ENCODE measurements around the gene TBC1D14.

TBC1D14 gene

DNA sequence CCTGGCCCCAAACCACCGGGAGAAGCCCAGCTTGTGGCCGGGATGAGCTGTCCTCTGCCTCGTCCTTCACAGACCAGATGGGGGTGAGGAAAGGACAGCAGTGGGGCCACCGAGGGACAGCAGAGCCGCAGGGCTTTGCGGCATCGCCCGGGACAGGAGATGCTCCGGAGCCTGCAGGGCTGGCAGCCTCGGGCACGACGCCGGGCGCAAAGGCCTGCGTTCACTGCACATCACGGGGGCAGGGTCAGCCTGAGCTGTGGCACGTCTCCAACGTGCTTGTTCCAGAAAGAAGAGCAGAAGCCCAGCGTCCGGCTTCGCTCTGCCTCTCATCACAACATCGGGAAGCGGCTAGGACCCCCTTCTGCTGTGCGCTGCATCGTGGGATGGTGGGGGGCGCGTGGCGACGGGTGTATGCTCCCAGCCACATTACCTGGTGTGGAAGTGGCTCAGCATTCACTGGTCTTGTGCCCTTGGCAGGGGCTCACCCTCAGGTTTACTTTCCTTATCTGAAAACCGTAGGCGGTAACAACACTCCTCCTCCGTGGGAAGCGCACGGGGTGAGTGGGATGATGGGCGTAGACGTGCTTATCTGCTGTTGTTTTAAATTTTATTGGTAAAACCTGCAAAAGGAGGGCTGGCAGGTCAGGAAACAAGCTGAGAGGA, 141.0 kb downstream of the TBC1D14 start:
- Histone ChIP-seq H3K36me3 (replicated peaks) (peaks cover 32% of the 10 kb centered on the region), H3K9me3 (no peaks in the 10 kb centered on the region), H3K4me1 (no peaks in the 10 kb centered on the region), H3K4me3 (no peak overlapping the region), H3K27me3 (ENCODE audit: low read depth) (no peaks in the 10 kb centered on the region)
- DNase-seq (ENCODE audit: low spot score in 2 of 2), result no peak
- in situ Hi-C loops (cut with MboI; ENCODE audit: low sequenced_read_pairs), result no loop called here

DNA sequence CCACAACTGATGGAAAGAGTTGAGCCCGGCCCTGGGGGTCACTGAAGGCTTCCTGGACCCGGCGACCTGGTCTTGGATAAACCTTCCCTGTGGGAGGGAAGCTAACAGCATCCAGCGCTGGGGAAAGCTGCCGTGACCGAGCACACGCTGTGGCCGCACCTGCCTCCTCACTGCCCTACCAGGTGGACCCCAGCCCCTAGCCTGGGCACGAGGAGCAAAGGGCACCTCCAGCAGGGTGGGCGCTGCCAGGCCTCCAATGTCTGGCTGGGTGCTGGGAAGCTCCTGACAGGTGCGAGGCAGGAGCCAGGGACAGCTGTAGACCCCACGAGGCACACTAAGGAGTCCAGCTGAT, 141.5 kb downstream of the TBC1D14 start:
- in situ Hi-C loops (cut with MboI; ENCODE audit: low sequenced_read_pairs), result no loop called here
- Histone ChIP-seq H3K27me3 (ENCODE audit: low read depth) (no peaks in the 10 kb centered on the region), H3K4me1 (no peaks in the 10 kb centered on the region), H3K9me3 (no peaks in the 10 kb centered on the region), H3K36me3 (replicated peaks) (peaks cover 34% of the 10 kb centered on the region), H3K4me3 (no peak overlapping the region)
- DNase-seq (ENCODE audit: low spot score in 2 of 2), result no peak

DNA sequence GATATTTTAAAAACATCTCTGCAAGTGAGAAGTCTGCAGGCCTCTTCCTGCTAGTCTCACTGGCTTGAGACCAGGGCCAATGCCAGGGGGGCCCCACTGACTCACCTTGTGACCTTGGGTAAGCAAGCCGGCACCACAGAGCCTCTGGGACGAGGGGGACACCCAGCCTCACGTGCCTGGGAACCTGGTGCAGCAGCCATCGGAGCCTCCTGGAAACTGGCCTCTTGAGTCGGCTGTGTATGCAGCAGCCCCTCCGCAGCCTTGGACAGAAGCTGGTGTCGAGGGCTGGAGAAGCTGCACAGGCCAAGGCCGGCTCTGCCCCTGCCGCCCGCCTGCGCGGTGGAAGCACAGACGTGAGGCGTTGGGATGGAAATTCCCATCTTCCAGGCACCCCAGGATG, 142.3 kb downstream of the TBC1D14 start:
- no peaks in the 10 kb centered on the region for H3K9me3 ChIP-seq
- in situ Hi-C loops (cut with MboI; ENCODE audit: low sequenced_read_pairs), result no loop called here
- H3K36me3 ChIP-seq (replicated peaks), result peaks cover 41% of the 10 kb centered on the region
- H3K4me1 ChIP-seq, result no peaks in the 10 kb centered on the region
- no peaks in the 10 kb centered on the region for H3K27me3 ChIP-seq (ENCODE audit: low read depth)
- no peak for DNase-seq (ENCODE audit: low spot score in 2 of 2)
- H3K4me3 ChIP-seq, result no peak overlapping the region

DNA sequence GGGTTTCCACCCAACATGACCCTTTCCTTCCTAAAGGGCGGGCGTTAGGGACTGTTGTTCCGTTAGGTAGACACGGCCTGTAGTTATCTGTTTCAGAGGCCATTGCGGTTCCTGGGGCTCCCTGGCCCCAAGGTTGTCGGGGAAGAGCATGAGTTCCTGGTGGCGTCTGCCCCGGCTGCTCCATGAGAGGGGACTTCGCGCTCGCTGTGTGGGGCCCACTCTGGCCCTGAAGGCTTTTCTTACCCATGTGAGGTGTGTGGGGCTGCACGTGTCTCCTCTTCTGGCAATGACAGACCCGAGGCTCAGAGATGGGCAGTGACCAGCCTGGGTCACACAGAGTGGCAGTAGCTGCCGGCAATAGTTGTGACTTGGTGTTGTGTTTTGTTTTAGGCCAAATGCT, 142.7 kb downstream of the TBC1D14 start:
- H3K4me3 ChIP-seq, result no peak overlapping the region
- in situ Hi-C loops (cut with MboI; ENCODE audit: low sequenced_read_pairs), result no loop called here
- no peaks in the 10 kb centered on the region for H3K9me3 ChIP-seq
- H3K36me3 ChIP-seq (replicated peaks), result peaks cover 38% of the 10 kb centered on the region
- H3K4me1 ChIP-seq, result no peaks in the 10 kb centered on the region
- no peak for DNase-seq (ENCODE audit: low spot score in 2 of 2)
- H3K27me3 ChIP-seq (ENCODE audit: low read depth), result no peaks in the 10 kb centered on the region

DNA sequence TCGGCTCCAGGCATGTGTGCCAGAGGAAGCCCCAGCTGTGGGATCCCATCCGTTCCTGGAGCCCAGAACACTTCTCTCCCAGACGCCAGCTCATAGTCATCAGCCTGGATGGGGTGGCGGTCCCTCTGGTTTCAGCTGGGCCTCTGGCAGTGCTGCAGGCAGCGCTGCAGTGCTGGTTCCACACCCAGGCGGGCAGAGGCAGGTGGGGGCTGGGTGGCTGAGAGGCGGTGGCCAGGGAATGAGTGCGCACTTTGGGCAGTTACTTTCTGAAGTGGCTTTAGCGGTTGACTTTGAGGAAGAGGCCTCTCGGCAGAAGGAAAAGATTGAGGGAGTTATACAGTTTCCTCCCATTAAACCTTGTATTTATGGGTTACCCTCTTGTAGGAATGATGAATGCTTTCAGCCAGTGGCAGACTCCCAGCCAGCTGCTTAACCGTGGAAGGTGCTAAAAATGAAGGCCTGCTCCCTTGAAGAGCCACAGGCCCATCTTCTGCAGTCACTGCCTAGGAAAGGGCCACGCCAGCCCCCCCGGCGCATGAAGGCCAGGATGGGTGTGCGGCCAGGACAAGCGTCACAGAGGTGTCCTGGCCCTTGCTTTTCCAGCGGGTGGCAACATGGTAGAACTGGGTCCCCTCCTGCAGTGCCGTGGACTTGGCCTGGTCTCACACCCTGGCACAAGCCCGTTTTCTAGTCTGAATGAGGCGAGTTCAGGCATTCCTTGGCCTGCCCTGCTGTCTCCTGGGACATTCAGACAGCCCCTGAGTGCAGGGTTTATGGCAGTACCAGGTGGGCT, 143.5 kb downstream of the TBC1D14 start:
- in situ Hi-C loops (cut with MboI; ENCODE audit: low sequenced_read_pairs), result no loop called here
- H3K4me3 ChIP-seq, result no peak overlapping the region
- H3K27me3 ChIP-seq (ENCODE audit: low read depth), result no peaks in the 10 kb centered on the region
- no peaks in the 10 kb centered on the region for H3K4me1 ChIP-seq
- no peaks in the 10 kb centered on the region for H3K9me3 ChIP-seq
- peaks cover 39% of the 10 kb centered on the region for H3K36me3 ChIP-seq (replicated peaks)
- DNase-seq (ENCODE audit: low spot score in 2 of 2), result no peak

DNA sequence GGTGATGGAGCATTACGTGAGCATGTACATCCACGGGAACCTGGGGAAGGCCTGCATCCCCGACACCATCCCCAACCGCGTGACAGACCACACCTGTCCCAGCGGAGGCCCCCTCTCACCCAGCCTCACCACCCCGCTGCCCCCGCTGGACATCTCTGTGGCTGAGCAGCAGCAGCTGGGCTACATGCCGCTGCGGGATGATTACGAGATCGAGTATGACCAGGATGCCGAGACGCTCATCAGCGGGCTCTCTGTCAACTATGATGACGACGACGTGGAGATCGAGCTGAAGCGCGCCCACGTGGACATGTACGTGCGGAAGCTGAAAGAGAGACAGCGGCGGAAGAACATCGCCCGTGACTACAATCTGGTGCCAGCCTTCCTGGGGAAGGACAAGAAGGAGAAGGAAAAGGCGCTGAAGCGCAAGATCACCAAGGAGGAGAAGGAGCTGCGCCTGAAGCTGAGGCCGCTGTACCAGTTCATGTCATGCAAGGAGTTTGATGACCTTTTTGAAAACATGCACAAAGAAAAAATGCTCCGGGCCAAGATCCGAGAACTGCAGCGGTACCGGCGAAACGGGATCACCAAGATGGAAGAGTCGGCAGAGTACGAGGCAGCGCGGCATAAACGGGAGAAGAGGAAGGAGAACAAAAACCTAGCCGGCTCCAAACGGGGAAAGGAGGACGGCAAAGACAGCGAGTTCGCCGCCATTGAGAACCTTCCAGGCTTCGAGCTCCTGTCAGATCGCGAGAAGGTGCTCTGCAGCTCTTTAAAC, 144.7 kb downstream of the TBC1D14 start:
- no peaks in the 10 kb centered on the region for H3K27me3 ChIP-seq (ENCODE audit: low read depth)
- H3K4me1 ChIP-seq, result no peaks in the 10 kb centered on the region
- in situ Hi-C loops (cut with MboI; ENCODE audit: low sequenced_read_pairs), result no loop called here
- no peak overlapping the region for H3K4me3 ChIP-seq
- DNase-seq (ENCODE audit: low spot score in 2 of 2), result no peak
- peaks cover 50% of the 10 kb centered on the region for H3K36me3 ChIP-seq (replicated peaks)
- H3K9me3 ChIP-seq, result no peaks in the 10 kb centered on the region

DNA sequence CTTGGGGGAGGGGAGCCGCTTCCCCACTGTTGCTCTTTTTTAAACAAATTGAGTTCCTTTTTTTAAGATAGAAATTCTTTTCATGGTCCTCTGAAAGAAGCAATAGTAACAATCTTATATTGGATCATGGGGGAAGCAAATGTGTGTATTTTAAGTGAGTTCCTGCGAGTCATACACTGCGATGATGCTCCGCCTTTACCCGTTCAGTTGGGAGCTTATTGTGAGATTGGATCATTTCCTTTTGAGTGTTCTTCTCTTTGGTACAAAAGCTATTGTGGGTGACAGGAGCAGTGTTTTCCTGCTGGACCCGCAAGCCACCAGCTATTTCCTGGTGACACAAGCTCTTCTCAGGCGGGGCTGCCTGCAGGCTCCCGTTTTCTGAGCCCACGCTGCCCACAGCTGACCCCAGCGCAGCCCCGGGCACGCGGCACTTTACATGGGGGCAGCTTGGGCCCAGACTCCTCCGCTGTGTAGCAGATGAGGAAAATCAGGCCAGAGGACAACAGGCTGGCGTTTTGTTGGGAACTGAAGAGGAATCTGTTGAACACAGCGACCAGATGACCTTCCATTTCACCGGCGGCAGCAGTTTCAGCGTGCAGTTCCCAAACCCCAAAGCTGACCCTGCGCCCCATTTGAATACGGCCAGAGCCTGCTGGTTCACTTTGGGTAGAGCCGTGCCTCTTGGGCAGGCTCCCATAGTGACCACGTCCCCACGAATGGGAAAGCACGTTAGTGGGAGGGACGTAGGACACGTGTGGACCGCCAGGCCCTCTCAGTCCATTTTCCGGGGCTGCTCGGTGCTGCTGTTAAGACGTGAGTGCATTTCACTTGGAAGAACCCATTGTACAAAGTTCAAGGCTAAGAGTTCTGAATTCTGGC, 145.7 kb downstream of the TBC1D14 start:
- no peak overlapping the region for H3K4me3 ChIP-seq
- no peaks in the 10 kb centered on the region for H3K4me1 ChIP-seq
- peaks cover 61% of the 10 kb centered on the region for H3K36me3 ChIP-seq (replicated peaks)
- in situ Hi-C loops (cut with MboI; ENCODE audit: low sequenced_read_pairs), result no loop called here
- H3K27me3 ChIP-seq (ENCODE audit: low read depth), result no peaks in the 10 kb centered on the region
- DNase-seq (ENCODE audit: low spot score in 2 of 2), result no peak
- no peaks in the 10 kb centered on the region for H3K9me3 ChIP-seq

DNA sequence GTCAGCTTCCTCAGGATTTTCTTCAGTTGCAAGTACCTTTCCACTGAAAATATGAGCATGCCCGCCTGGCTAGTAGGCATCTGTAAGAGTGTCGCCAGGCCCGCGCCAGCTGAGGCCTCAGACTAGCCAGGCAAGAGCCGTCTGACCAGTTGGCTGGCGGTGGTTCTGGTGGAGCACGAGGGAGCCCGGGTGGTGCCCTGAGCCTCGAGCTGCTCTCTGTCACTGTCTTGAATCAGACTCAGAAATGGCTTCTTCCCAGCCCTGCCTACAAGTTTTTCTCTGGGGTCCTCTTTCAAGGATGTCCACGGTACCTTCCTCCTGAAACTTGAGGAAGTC, 146.3 kb downstream of the TBC1D14 start:
- DNase-seq (ENCODE audit: low spot score in 2 of 2), result no peak
- Histone ChIP-seq H3K27me3 (ENCODE audit: low read depth) (no peaks in the 10 kb centered on the region), H3K36me3 (replicated peaks) (peaks cover 67% of the 10 kb centered on the region), H3K4me3 (no peak overlapping the region), H3K9me3 (no peaks in the 10 kb centered on the region), H3K4me1 (no peaks in the 10 kb centered on the region)
- in situ Hi-C loops (cut with MboI; ENCODE audit: low sequenced_read_pairs), result no loop called here

DNA sequence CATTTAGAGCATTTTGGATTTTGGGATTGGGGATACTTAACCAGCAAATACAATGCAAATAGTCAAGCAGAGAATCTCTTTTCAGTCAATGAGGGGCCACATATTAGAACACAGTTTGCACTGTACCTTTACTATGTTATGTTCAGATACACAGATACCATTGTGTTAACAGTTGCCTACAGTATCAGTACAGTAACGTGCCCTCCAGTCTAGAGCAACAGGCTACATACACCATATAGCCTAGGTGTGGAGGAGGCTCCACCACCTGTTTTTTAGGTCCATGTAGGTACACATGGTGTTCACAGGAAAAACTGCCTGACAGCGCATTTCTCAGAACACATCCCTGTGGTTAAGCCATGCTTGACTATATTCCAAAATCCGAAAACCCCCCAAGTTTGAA, 149.2 kb downstream of the TBC1D14 start:
- in situ Hi-C loops (cut with MboI; ENCODE audit: low sequenced_read_pairs), result no loop called here
- no peak for DNase-seq (ENCODE audit: low spot score in 2 of 2)
- Histone ChIP-seq H3K9me3 (no peaks in the 10 kb centered on the region), H3K4me1 (no peaks in the 10 kb centered on the region), H3K36me3 (replicated peaks) (peaks cover 85% of the 10 kb centered on the region), H3K27me3 (ENCODE audit: low read depth) (no peaks in the 10 kb centered on the region), H3K4me3 (no peak overlapping the region)

DNA sequence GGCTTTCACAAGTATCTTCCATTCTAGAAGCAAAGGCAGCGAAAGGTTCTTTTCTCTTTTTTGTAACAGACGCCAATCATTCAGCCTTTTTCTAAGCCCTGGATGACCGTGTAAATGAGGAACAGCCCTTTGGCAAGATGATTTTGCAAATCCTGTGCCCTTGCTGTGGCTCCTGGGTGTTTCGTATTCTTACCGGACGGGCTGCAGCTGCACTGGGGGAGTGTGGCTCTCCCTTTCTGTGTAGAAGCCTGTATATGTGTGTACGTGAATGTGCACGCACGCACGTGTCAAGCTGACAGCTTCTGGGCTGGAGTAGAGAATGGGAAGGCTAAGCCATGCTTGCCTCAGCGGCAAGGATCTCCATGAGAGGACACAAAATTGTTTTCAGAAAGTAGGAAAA, 150.0 kb downstream of the TBC1D14 start:
- Histone ChIP-seq H3K4me1 (no peaks in the 10 kb centered on the region), H3K9me3 (no peaks in the 10 kb centered on the region), H3K36me3 (replicated peaks) (peaks cover 83% of the 10 kb centered on the region), H3K4me3 (no peak overlapping the region), H3K27me3 (ENCODE audit: low read depth) (no peaks in the 10 kb centered on the region)
- in situ Hi-C loops (cut with MboI; ENCODE audit: low sequenced_read_pairs), result no loop called here
- no peak for DNase-seq (ENCODE audit: low spot score in 2 of 2)

DNA sequence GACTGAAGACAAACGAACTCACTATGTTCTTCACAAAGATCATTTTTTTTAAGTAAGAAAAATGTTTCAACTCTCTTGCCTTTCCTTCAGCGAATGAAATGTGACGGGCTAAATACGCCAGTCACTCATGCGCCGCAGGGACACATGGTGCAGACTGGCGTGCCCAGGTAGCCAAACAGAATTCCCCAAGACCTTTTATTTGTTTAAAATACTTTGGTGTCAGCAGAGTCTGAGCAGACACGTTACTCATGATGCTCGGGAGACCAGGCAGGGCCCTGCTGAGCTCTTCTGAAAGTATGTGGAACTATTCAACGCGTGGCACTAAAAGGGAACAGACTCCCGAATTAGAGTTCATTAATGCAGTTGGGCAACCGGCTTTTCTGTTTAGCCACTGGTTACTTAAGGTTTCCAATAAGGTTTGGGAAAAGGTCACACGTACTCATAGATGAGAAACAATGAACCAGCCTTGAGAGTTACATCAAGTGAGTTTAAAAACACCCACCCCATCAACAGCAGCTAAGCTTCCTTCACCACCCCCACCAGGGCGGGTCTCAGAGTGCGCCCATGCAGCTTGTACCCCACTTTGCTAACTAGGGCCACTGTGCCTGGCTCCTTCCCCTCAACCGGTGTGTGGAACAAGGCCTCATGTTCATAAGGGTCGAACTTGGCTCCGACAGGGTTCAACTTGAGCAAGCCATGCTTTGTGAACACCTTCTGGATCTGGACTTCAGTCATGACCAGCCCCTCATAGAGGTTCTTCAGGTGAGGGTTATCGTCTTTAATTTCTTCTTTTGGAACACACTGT, 150.9 kb downstream of the TBC1D14 start:
- Histone ChIP-seq H3K36me3 (replicated peaks) (peaks cover 83% of the 10 kb centered on the region), H3K27me3 (ENCODE audit: low read depth) (no peaks in the 10 kb centered on the region), H3K4me1 (no peaks in the 10 kb centered on the region), H3K4me3 (no peak overlapping the region), H3K9me3 (no peaks in the 10 kb centered on the region)
- in situ Hi-C loops (cut with MboI; ENCODE audit: low sequenced_read_pairs), result no loop called here
- no peak for DNase-seq (ENCODE audit: low spot score in 2 of 2)

DNA sequence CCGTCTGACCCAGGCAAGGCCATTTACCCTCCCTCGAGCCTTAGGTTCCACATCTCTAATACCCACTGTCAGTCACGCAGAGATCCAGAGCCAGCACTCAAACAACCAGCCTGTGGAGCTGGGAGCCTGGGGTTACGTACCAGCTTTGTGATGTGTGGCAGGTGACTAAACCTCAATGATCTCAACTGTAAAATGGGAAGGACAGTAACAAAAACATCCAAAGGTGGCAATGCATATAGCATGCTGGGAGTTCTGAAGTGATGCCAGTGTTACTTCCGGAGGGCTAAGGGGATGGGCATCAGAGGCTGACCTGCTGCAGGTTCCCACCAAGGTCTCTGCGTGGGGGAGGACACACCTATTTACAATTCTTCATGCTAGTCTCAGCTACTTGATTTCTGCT, 152.2 kb downstream of the TBC1D14 start:
- no peak overlapping the region for H3K4me3 ChIP-seq
- H3K36me3 ChIP-seq (replicated peaks), result peaks cover 76% of the 10 kb centered on the region
- no peak for DNase-seq (ENCODE audit: low spot score in 2 of 2)
- H3K4me1 ChIP-seq, result peaks cover 9% of the 10 kb centered on the region; the same call in 1 of the 2 replicates
- no peaks in the 10 kb centered on the region for H3K9me3 ChIP-seq
- no peaks in the 10 kb centered on the region for H3K27me3 ChIP-seq (ENCODE audit: low read depth)
- in situ Hi-C loops (cut with MboI; ENCODE audit: low sequenced_read_pairs), result no loop called here

DNA sequence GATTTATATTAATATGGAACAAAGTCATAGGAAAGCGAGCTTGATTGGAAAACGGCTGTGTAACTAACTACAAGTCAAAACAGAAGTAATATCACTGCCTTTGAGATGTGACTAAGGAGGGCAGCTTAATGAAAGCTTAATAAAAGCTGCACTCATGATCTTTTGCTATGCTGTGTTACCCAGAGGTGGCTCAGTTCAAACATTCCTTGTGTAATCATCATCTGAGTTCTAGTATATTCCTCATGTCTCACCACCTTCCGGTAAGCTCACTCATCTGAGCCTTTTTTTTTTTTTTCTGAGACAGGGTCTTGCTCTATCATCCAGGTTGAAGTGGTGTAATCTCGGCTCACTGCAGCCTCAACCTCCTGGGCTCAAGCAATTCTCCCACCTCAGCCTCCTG, 153.2 kb downstream of the TBC1D14 start:
- in situ Hi-C loops (cut with MboI; ENCODE audit: low sequenced_read_pairs), result no loop called here

More for the DNA sequence above, 153.2 kb downstream of the TBC1D14 start:
- H3K4me3 ChIP-seq, result no peak overlapping the region
- H3K27me3 ChIP-seq (ENCODE audit: low read depth), result no peaks in the 10 kb centered on the region
- H3K36me3 ChIP-seq (replicated peaks), result peaks cover 76% of the 10 kb centered on the region
- no peaks in the 10 kb centered on the region for H3K9me3 ChIP-seq
- no peak for DNase-seq (ENCODE audit: low spot score in 2 of 2)
- peaks cover 9% of the 10 kb centered on the region; the same call in 1 of the 2 replicates for H3K4me1 ChIP-seq

All from HAP-1 (cell line).